Measurements from ENCODE around the gene HMX1. TPM values are rescaled to one million over a fixed set of nuclear protein-coding genes. Genes with fewer than 3 reads are reported as not detected.

The HMX1 gene
- total RNA-seq, 1 donor from 2014 or later: 1.1 TPM

- Mint-ChIP-seq H3K36me3 (ENCODE audit: low read depth) (no peaks in the 10 kb centered on the region), H3K9me3 (peaks cover 6% of the 10 kb centered on the region), H3K27me3 (ENCODE audit: low read depth) (peaks cover 48% of the 10 kb centered on the region), H3K27ac (ENCODE audit: unreplicated experiment) (no peak overlapping the region), H3K4me1 (peaks cover 19% of the 10 kb centered on the region), H3K4me3 (no peak overlapping the region)
- no peak for DNase-seq (ENCODE audit: low read depth, low spot score)
- TF ChIP-seq, protein P1, sequence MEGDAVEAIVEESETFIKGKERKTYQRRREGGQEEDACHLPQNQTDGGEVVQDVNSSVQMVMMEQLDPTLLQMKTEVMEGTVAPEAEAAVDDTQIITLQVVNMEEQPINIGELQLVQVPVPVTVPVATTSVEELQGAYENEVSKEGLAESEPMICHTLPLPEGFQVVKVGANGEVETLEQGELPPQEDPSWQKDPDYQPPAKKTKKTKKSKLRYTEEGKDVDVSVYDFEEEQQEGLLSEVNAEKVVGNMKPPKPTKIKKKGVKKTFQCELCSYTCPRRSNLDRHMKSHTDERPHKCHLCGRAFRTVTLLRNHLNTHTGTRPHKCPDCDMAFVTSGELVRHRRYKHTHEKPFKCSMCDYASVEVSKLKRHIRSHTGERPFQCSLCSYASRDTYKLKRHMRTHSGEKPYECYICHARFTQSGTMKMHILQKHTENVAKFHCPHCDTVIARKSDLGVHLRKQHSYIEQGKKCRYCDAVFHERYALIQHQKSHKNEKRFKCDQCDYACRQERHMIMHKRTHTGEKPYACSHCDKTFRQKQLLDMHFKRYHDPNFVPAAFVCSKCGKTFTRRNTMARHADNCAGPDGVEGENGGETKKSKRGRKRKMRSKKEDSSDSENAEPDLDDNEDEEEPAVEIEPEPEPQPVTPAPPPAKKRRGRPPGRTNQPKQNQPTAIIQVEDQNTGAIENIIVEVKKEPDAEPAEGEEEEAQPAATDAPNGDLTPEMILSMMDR (conservative IDR thresholded peaks at IDR 0.05): no peak
Observed at GRCh38 chr4:8840816-8841455, 30.7 kb downstream of the HMX1 start.

GRCh38 chr4:8840006-8840793 lies 31.4 kb downstream of the HMX1 start:
- TF ChIP-seq, protein P1 (conservative IDR thresholded peaks at IDR 0.05): no peak
- Mint-ChIP-seq H3K4me3 (no peak overlapping the region), H3K4me1 (peaks cover 19% of the 10 kb centered on the region), H3K27ac (ENCODE audit: unreplicated experiment) (no peak overlapping the region), H3K9me3 (peaks cover 6% of the 10 kb centered on the region), H3K27me3 (ENCODE audit: low read depth) (peaks cover 53% of the 10 kb centered on the region), H3K36me3 (ENCODE audit: low read depth) (no peaks in the 10 kb centered on the region)
- DNase-seq (ENCODE audit: low read depth, low spot score): no peak

GRCh38 chr4:8838961-8839431 lies 32.6 kb downstream of the HMX1 start:
- Mint-ChIP-seq H3K9me3 (peaks cover 6% of the 10 kb centered on the region), H3K27ac (ENCODE audit: unreplicated experiment) (no peak overlapping the region), H3K27me3 (ENCODE audit: low read depth) (peaks cover 65% of the 10 kb centered on the region), H3K4me3 (no peak overlapping the region), H3K36me3 (ENCODE audit: low read depth) (no peaks in the 10 kb centered on the region), H3K4me1 (peaks cover 19% of the 10 kb centered on the region)
- TF ChIP-seq, protein P1 (conservative IDR thresholded peaks at IDR 0.05): no peak
- DNase-seq (ENCODE audit: low read depth, low spot score): no peak

DNA sequence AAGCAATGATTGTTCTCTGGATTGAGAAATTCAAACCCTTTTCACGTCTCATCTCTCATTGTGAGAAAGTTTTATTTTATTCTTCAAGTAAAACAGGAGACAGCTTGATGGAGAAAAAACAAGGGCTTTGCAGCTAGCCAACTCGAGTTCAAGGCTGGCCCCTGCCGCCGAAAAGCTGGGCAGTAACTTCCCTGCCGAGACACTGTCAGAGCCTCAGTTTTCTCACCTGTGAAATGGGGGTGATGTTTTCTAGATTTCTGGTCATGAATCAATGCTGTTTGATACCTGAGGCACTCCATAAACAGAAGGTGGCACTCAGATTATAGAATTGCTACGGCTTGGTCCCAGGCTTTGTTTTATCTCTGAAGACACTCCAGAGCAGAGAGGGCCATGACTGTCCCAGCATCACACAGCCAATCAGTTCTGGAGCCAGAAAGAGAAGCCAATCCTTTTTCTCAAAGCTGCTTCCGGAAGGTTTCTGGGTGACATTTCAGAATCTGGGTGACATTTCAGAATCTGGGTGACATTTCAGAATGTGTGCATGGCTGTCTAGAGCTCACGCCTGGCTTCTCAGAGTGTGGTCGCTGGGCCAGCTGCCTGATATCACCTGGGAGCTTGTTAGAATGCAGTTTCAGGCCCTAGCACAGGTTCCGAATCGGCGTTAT lies 33.2 kb downstream of the HMX1 start:
- H3K36me3 Mint-ChIP-seq (ENCODE audit: low read depth): no peaks in the 10 kb centered on the region
- H3K9me3 Mint-ChIP-seq: peaks cover 5% of the 10 kb centered on the region
- DNase-seq (ENCODE audit: low read depth, low spot score): no peak
- TF ChIP-seq, protein P1 (conservative IDR thresholded peaks at IDR 0.05): no peak
- peaks cover 68% of the 10 kb centered on the region for H3K27me3 Mint-ChIP-seq (ENCODE audit: low read depth)
- H3K4me1 Mint-ChIP-seq: peaks cover 19% of the 10 kb centered on the region
- H3K27ac Mint-ChIP-seq (ENCODE audit: unreplicated experiment): no peak overlapping the region
- no peak overlapping the region for H3K4me3 Mint-ChIP-seq

GRCh38 chr4:8837181-8837841 lies 34.3 kb downstream of the HMX1 start:
- no peaks in the 10 kb centered on the region for H3K9me3 Mint-ChIP-seq
- no peak for DNase-seq (ENCODE audit: low read depth, low spot score)
- H3K27ac Mint-ChIP-seq (ENCODE audit: unreplicated experiment): no peak overlapping the region

More at GRCh38 chr4:8837181-8837841, 34.3 kb downstream of the HMX1 start:
- Mint-ChIP-seq H3K36me3 (ENCODE audit: low read depth) (no peaks in the 10 kb centered on the region), H3K4me1 (peaks cover 19% of the 10 kb centered on the region), H3K4me3 (no peak overlapping the region), H3K27me3 (ENCODE audit: low read depth) (peaks cover 79% of the 10 kb centered on the region)
- TF ChIP-seq, protein P1 (conservative IDR thresholded peaks at IDR 0.05): no peak
